GM19025 (cell line): Measurements from ENCODE around the gene FMNL2.

Experiments used
- ATAC-seq: cut with Tn5 transposase; IDR thresholded peaks from one replicate; pipeline ENCODE4 v1.9.1; 2021; ENCODE audit warnings: mild to moderate bottlenecking, low read depth, moderate library complexity; ENCODE audit not compliant: unreplicated experiment

The FMNL2 gene

GRCh38 chr2:152443771-152444170 lies 108.8 kb downstream of the FMNL2 start:
- no peak for ATAC-seq

DNA sequence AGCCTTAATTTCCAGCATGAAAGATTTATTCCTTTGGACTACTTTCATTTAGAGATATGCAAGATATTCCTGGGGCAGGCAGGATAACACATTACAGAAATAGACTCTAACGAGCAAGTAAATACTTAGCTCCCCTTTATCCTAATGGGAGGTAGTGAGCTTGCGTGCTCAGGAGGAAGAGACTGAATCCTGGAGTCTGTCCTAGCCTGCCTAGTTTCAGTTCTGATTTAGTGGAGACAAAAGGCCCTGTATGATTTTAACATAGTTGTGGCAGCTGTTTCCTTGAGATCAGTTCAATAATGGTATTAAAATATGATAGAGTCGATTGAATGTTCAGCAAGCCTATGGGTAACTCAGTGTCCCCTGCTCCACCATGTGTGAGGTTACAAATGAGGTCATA lies 109.5 kb downstream of the FMNL2 start:
- ATAC-seq = no peak

DNA sequence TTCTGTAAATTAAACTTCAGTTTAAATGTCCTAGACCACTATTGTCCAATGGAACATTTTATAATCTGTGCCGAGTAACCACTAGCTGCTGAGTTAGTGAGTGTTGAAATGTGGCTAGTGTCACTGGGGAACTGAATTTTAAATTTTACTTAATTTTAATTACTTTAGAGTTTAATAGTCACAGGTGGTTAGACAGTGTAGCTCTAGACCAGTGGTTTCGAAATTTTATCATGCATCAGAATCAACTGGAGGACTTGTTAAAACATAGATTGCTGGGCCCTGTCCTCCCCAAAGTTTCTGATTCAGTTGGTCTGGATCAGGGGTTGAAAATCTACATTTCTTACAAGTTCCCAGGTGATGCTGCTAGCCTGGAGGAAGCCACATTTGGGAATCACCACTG lies 110.4 kb downstream of the FMNL2 start:
- no peak for ATAC-seq

DNA sequence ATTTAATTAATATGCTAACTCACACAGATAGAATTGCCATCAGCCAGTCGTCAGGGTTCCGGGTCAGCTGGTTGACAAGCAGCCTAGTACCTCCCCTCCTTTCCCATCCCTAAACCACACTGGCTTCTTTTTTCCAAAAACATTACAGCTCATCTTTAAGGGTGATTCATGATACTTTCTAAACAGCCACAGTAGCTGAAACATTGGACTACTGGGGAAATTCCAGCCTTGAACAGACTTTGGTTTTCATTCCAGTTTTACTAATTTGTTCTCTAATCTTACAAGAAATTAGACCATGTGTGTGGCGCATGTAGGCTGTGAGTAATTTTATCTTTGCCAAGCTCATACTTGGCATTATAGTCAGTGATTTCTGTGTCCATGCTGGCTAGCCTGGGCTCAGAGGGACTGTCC lies 110.8 kb downstream of the FMNL2 start:
- ATAC-seq = no peak

DNA sequence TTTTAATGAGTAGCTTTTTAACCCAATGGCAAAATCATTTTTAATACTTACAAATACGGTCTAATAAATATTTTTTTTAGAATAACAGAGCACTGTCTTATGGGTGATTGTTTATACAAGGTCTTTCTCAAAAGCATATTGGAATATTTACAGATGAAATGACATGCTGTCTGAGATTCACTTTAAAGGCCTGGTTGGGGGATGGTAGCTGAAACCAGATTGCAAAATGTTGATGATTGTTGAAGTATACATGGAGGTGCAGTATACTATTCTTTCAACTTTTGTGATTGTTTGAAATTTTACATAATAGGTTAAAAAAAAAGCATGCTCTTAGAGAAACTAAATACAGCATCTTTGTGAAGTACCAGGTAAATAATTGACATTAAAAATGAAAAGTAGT lies 111.2 kb downstream of the FMNL2 start:
- no peak for ATAC-seq

DNA sequence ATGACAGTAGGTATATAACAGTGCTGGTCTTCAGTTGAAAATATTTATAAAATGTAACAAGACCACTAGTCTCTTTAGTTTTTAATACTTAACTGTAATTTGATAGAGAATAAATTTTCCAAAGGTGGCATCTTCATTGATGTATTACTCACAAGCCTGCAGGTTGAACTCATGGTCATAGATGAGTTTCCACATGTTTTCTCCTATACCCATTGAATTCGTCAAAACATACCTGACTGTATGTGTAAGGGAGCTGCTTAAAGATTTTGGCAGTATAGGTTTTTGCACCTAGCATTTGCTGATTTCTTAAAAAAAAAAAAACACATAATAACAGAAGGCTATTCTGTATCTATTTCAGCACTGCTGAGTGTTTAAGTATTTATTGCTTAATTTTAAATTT lies 112.9 kb downstream of the FMNL2 start:
- no peak for ATAC-seq

- ATAC-seq = no peak
Observed at GRCh38 chr2:152448606-152449005, 113.6 kb downstream of the FMNL2 start.

DNA sequence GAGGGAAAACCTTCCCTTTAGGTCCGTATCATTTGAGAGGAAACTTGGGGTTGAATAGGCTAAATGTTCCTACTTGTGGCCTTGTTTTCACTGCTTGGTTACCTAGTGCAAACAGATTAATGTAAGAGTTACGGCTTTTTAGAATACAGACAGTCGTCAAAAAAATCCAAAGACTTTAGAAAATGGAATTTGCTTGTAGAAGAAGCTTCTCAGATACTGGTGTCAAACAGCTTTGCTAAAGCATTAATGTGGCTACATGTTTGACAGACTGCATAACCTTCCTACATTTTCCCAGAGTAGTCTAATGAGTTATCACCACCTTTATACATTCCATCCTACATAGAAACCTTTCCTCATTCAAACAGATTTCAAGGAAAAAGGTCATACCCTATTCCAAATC lies 114.6 kb downstream of the FMNL2 start:
- no peak for ATAC-seq

GRCh38 chr2:152450176-152450575 lies 115.2 kb downstream of the FMNL2 start:
- no peak for ATAC-seq

DNA sequence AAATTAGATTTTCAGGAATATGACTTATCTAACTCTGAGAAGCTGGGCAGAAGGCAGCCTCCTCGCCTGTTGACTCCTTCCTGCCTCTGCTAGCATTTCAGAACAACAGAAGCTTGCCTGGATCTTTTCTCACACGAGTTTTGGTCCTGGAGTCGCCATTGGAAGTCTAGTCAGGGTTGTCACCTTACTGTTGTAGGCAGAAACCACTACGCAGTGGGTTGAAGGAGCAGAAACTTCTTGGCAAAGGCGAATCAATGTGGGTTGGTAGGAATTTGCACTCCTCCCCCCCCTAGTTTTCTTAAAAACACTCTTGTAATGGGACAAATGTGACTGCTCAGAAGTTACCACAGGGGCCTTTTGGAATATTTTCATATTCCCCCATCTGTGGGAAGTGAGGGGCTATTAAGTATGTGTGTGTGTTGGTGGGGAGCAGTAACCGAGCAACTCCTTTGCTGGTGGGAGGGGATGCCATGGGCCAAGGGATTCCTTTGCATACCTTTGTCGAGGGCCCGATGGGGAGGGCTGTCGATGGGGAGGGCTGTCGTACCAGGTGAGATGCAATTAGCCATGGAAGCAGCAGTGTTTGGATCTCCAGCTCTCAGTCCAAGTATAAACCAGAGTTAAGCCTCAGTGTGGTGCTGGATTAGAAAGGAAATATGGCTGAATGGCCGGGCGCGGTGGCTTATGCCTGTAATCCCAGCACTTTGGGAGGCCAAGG lies 117.4 kb downstream of the FMNL2 start:
- no peak for ATAC-seq

GRCh38 chr2:152453129-152453911 lies 118.3 kb downstream of the FMNL2 start:
- ATAC-seq = no peak

GRCh38 chr2:152454371-152454770 lies 119.4 kb downstream of the FMNL2 start:
- no peak for ATAC-seq

DNA sequence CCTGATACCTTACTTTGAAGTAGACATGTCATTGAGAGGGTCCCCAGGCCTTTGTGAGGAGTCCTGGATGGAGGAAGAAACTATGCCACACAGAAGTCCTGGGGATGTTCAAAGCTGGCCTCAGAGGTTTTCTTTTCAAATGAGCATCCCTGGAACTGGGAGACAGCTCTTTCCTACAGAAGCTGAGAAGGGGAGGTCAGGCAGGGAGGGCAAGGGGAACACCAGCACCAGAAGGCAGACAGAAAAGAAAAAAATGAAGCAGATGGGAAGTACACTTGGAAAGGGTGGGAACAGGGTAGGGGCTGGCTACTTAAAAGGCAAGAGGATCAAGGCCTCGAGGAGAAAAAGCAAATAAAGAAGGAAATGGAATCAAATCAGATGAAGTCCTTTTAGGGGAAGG lies 120.0 kb downstream of the FMNL2 start:
- no peak for ATAC-seq

GRCh38 chr2:152455738-152456137 lies 120.8 kb downstream of the FMNL2 start:
- no peak for ATAC-seq

- no peak for ATAC-seq
Observed at GRCh38 chr2:152456262-152456661, 121.3 kb downstream of the FMNL2 start.

DNA sequence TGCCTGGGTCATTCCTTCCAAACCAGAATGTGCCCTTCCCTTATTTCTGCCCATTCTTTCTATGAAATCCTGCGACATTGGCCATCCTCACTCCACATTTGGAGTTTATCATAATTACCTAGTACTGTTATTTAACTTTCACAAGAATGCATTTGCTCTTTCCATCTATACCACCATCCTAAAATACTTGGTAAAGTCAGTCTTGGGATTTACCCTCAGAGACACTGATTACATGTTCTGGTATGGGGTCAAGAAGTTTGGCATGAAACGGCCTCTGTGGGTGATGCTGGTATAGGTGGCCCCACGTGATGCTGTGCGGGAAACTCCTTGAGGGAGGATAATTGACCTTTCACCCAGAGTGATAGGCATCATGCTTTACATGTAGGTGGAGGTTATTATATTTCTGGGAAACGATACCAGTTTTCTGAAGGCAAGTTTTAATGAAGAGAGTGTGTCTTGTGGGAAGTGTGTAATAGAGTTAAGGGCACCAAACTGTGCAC lies 123.5 kb downstream of the FMNL2 start:
- ATAC-seq = no peak

GRCh38 chr2:152459091-152459490 lies 124.1 kb downstream of the FMNL2 start:
- ATAC-seq = no peak

GRCh38 chr2:152460567-152460966 lies 125.6 kb downstream of the FMNL2 start:
- ATAC-seq = no peak

- ATAC-seq = no peak
Observed at GRCh38 chr2:152462120-152462519, 127.1 kb downstream of the FMNL2 start.

DNA sequence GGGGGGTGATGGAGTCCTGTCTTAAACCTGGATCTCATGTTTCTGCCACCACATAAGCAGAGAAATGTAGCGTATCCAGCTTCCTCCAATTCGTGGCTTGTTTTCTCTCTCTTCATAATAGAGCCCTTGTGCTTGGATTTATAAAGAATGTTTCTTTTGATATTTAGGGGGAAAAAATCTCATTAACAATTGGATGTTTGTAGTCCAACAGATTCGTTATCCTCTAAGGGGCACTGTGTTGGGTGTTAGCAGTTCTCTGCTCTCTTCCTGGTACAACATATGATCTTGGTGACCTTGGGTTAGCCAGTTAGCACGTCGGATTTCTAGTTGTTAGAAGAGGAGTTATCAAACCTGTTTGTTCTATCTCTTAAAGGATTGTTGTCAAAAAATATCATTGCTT lies 127.8 kb downstream of the FMNL2 start:
- no peak for ATAC-seq

DNA sequence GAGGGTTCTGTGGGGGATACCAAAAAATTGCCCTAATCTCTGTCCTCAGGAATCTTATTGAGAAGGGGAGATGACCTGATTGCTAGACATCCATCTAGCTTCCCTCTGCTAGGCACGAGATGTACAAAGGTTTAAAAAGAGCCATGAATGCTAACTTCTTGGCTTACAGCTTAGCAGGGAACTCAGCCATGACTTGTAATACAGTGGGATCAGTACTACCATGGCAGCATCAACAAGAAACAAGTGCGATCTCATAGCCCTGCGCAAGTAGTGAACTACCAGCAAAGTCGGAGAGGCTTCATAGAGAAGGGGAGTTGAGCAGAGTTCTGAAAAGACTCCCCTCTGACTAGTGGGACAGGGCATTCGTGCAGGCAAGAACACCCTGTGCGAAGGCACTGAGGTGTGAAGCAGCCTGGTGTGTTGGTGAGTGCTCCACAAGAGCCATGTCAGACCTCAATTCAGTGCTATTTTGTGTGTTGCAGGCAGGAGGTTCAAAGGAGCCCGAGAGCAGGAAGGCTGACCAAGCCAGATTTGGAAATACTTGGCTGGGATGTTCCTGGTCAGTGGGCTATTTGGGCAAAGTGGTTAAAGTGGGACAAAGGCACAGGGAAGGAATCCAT lies 130.0 kb downstream of the FMNL2 start:
- no peak for ATAC-seq
